ENCODE results near the gene APBA1. TPM values are rescaled to one million over a fixed set of nuclear protein-coding genes. Genes with fewer than 3 reads are reported as not detected.
A peak's percentile ranks its signal among the peaks of the same experiment; 100 is the strongest.

The APBA1 gene
- 1.3 and 4.5 TPM in 2 replicates for total RNA-seq (2014; rRNA removed; shearing (Covaris generic))
- 0.81 and 0.90 TPM in 2 replicates for polyA plus RNA-seq (2015; cell fraction: cytosol; rRNA removed)
- polyA plus RNA-seq (2015; cell fraction: nucleus; rRNA removed) = 1.1 and 2.1 TPM in 2 replicates

GRCh38 chr9:69671879-69672595 is at the start of gene APBA1:
Gene APBA1 (minus strand): TSS chr9:69672371.
- no peak for DNase-seq (ENCODE audit: low read depth)

GRCh38 chr9:69719983-69720382 is 47.8 kb upstream of the APBA1 start:
- no peak for DNase-seq (ENCODE audit: low read depth)

GRCh38 chr9:69719367-69719766 is 47.2 kb upstream of the APBA1 start:
- DNase-seq (ENCODE audit: low read depth) = no peak

DNA sequence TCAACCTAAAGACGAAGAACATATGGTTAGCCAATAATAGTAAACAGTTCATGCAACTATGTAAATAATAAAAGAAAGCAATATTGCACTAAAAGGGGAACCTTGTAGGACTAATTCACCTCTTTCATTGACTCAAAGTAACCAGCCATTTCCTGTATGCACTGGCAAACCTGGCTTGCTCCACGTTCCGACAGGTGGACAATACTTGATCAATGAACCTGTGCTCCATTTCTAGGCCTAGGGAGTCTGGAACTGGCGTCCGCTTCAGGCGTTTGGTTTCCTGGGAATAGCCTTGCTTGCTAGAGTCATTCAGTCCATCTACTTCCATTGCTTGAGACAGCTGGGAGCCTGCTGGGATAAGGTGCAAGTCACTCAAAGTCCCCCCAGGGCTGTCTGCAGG is 46.0 kb upstream of the APBA1 start:
- no peak for DNase-seq (ENCODE audit: low read depth)

DNA sequence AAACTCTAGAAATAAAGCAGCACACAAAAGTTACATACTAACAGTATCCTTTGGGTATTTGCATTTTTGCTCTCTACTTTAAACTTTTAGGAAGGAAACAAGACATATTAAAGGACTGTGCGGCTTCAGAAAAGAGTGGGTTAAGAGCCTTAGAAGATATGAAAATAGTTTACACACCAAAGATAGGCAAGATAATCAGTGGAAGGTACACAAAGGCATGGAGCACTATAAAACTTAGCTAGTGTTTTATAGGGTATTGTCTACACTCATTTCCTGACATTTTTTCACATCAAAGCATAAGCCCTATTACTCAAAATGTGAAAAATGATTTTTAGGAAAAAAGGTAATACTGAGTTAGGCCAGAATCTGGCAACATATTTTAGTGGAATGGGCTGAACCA is 43.7 kb upstream of the APBA1 start:
- DNase-seq (ENCODE audit: low read depth) = no peak

DNA sequence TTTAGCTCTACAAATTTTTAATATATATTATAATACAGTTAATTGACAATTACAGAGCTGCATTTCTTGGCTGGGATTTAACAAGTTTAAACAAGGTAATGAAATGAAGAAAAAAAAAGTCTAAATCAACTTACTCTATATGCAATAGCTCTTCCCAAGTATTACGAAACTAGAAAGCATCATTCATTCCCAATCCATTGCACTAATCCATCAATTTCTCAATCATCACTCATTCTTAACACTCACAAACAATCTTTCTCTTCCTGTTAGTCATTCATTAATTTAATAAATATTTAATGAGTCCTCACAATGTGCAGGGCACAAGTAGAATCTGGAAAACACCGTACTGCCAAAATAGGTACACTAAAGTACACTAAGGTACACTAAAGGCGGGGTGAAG is 42.9 kb upstream of the APBA1 start:
- DNase-seq (ENCODE audit: low read depth) = no peak

DNA sequence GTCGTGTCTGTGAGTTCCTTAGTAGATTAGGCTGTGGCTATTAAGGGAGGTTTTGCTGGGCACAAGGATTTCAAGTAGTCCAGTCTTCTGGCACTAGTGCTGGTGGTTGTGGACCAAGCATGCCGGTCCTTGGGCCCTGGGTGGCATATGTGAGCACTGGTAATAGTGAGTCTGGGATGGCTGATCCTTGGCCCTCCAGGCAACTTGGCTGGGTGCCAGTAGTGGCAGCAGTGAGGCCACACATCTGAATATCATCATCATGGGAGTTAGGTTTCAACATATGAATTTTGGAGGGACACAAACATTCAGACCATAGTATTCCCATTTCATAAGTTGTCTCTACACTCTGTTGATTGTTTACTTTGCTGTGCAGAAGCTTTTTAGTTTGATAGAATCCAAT is 25.3 kb upstream of the APBA1 start:
- no peak for DNase-seq (ENCODE audit: low read depth)

DNA sequence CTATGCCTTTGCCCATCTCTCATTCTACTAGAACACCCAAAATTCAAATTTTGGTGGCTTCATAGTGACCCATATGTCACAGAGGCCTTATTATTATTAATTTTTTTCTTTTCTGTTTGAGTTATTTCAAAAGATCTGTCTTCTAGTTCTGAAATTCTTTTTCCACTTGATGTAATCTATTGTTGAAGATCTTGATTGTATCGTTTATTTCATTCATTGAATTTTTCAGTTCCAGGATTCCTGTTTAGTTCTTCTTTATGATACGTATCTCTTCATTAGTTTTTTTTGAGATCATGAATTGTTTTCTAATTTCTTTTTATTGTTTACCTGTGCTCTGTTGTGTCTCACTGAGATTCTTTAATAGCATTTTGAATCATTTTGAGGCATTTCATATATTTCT is 24.6 kb upstream of the APBA1 start:
- no peak for DNase-seq (ENCODE audit: low read depth)

DNA sequence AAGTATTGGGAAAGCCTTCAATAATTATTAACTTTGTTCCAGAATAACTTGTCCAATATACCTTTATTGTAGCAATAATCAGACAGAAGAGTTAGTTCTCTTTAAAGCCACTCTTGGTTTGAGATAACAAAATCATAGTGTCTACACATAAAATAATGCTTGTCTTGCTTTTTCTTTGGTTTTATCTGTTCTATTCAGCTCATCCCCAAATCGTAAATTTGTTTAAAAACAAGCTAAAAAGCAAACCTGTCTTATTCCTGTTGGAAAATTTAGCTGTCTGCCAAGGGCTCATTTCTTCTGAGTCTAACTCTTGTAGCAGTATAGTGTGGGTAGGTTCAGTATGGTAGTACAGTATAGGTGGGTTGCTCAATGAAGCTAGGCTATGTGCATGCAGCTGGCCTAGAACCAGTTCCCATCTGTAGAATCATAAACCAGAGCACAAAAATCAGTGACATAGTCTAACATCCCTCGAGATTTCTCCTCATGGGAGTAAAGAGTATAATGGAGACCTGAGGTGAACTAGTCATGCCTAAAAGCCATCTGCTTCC is 17.9 kb upstream of the APBA1 start:
- DNase-seq (ENCODE audit: low read depth) = no peak

GRCh38 chr9:69683927-69684326 is 11.8 kb upstream of the APBA1 start:
- no peak for DNase-seq (ENCODE audit: low read depth)

DNA sequence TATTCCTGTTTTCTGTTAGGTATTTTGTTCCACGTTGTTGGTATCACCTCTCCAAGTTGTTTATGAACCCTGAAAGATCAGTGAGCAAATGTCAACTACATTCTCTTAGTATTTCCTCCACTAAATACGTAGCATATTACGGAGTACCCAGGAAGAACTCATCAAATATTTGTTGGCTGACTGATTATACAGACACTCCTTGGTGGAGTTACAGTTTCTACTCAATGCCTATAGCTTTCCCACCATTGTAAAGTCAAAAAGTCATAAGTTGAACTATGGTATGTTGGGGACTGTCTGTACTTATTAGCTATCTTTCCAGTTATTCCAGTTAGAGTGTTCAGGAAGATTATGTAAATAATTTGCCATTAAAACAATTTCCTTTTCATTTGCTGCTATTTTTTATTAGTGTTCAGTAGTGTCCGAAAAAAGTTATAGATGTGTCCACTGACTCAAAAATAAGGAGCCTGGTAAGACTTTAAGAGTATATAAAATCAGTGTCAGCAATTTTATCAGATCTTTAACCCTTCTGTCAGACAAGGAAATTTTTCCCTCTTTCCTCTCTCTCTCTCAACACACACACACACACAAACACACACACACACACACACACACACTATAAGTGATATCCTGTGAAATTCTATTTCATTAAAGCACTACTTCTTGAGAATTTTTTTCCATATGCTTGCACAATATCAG is 6.8 kb upstream of the APBA1 start:
- DNase-seq (ENCODE audit: low read depth) = no peak

DNA sequence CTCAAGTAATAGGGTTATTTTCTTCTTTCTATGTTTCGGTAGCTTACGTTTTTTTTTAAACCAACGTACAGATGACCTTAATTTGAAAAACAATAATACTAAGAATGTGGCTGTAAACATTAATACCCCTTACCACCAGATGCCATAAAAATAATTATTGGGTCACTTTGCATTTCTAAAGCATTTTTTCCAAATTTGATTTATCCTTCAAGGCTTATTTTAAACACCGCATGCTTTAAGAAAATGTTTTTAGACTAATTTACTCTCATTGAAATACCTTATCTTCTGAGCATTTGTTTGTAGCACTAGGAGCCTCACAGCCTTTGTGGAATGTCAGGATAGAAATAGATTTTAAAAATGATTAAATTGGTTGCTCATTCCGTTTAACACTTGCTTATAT is 5.8 kb upstream of the APBA1 start:
- no peak for DNase-seq (ENCODE audit: low read depth)

DNA sequence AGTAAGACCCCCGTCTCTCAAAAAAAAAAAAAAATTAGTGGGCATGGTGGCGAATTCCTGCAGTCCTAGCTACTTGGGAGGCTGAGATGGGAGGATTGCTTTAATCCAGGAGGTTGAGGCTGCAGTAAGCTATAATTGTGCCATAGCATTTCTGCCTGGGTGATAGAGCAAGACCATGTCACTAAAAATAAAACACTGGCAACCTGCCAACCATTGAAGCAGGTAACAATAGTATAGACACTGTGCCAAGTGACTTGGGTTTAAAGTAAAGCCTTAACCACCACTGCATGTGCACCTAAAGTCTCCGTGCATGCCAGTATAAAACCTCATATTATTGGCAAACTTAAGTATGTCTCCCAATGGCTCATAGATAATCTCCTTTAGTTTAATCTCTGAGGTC is 3.4 kb upstream of the APBA1 start:
- DNase-seq (ENCODE audit: low read depth) = no peak

GRCh38 chr9:69674716-69675438 is 2.7 kb upstream of the APBA1 start:
- DNase-seq (ENCODE audit: low read depth) = peak; percentile 91

GRCh38 chr9:69674112-69674685 is 2.0 kb upstream of the APBA1 start:
- DNase-seq (ENCODE audit: low read depth) = no peak

- no peak for DNase-seq (ENCODE audit: low read depth)
Measured at GRCh38 chr9:69673311-69673640, 1.1 kb upstream of the APBA1 start.

GRCh38 chr9:69672596-69673310 is 582 bp upstream of the APBA1 start:
- DNase-seq (ENCODE audit: low read depth) = peak; percentile 85

DNA sequence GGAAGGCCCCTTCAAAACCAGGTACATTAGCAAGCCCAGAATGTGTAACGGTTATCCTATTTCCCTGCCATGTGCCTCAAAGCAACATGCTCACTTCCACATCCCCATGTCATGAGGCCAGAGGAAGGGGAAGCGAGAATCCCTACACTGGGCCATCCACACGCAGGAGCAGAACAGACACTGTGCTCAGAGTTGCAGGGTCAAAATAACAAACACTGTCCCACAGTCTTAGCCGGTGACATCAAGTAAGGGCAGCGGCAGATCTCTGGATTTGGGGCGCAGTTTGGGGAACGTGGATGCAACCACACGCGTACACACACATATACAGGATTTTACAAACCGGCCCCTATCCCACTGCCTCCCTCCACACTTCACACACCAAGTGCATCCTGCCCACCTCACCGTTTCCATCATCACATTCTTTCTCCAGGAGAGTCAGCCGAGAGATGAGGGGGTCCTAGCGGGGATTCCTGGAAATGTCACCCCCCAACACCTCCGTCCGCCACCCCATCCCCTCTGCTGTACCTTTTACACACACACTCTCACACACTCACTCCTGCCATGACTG is 776 bp downstream of the APBA1 start:
- DNase-seq (ENCODE audit: low read depth) = no peak

GRCh38 chr9:69667306-69667705 is 4.9 kb downstream of the APBA1 start:
- DNase-seq (ENCODE audit: low read depth) = peak; percentile 60

DNA sequence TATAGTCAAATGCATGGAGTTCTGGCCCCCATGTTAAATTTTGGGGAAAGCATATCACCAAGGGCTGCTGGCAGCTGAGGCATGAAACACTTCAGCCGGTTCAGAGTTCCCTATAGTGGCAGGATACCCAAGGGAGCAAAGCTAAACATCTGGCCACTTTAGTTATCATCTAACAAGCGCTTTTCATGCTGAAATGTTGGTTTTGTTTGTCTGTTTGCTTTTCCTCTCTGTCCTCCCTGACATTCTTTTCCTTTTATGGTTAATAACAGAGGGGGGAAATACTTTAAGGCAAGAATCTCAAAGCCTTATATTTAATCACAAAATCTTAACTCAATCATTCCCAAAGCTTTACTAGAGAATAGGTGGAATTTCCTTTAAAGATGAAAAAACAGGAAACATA is 11.9 kb downstream of the APBA1 start:
- no peak for DNase-seq (ENCODE audit: low read depth)
